ENCODE data around the gene DUSP7. TPM values are rescaled to one million over a fixed set of nuclear protein-coding genes. Genes with fewer than 3 reads are reported as not detected.

Gene DUSP7
- total RNA-seq, 4 donors from 2014 or later: 54.6 to 96.3 (median 79.2) TPM

GRCh38 chr3:52087731-52088130 is 31.4 kb upstream of the DUSP7 start:
- no peak overlapping the region for H3K4me3 ChIP-seq (ENCODE audit: low read depth, poor library complexity, severe bottlenecking)
- DNase-seq (ENCODE audit: low spot score in 2 of 2): no peak
- WGBS, 2 donors: 96 to 99% methylated on average over 3 of the region's 3 CpGs
- TF ChIP-seq POLR2A (IDR thresholded peaks at IDR 0.05): no peak
- no peak for TF ChIP-seq CTCF (IDR thresholded peaks at IDR 0.05)
- intact Hi-C loops (cut with DNase I; ENCODE audit: low total_unique reads): no loop called here

- DNase-seq (ENCODE audit: low spot score in 2 of 2): no peak
- TF ChIP-seq CTCF (IDR thresholded peaks at IDR 0.05) (no peak), POLR2A (IDR thresholded peaks at IDR 0.05) (no peak)
- WGBS, 2 donors: 86 to 88% methylated on average over 8 of the region's 8 CpGs
- intact Hi-C loops (cut with DNase I; ENCODE audit: low total_unique reads): no loop called here
- H3K4me3 ChIP-seq (ENCODE audit: low read depth, poor library complexity, severe bottlenecking): no peak overlapping the region
These were observed 30.7 kb upstream of the DUSP7 start for GRCh38 chr3:52086976-52087663.

- no peak for DNase-seq (ENCODE audit: low spot score in 2 of 2)
- intact Hi-C loops (cut with DNase I; ENCODE audit: low total_unique reads): no loop called here
- TF ChIP-seq POLR2A (IDR thresholded peaks at IDR 0.05) (no peak), CTCF (IDR thresholded peaks at IDR 0.05) (no peak)
- no peak overlapping the region for H3K4me3 ChIP-seq (ENCODE audit: low read depth, poor library complexity, severe bottlenecking)
- 94 to 97% methylated on average over 6 of the region's 6 CpGs for whole genome bisulfite sequencing, 2 donors
These were observed 30.1 kb upstream of the DUSP7 start for GRCh38 chr3:52086461-52086860.

- intact Hi-C loops (cut with DNase I; ENCODE audit: low total_unique reads): no loop called here
- no peak overlapping the region for H3K4me3 ChIP-seq (ENCODE audit: low read depth, poor library complexity, severe bottlenecking)
- TF ChIP-seq POLR2A (IDR thresholded peaks at IDR 0.05) (no peak), CTCF (IDR thresholded peaks at IDR 0.05) (no peak)
- WGBS, 2 donors: 81 to 94% methylated on average over 10 of the region's 10 CpGs
- no peak for DNase-seq (ENCODE audit: low spot score in 2 of 2)
These were observed 29.4 kb upstream of the DUSP7 start for GRCh38 chr3:52085681-52086282.

- WGBS, 2 donors: 90 to 93% methylated on average over 12 to 13 of the region's 13 CpGs
- TF ChIP-seq POLR2A (IDR thresholded peaks at IDR 0.05): no peak
- TF ChIP-seq CTCF (IDR thresholded peaks at IDR 0.05): no peak
- DNase-seq (ENCODE audit: low spot score in 2 of 2): no peak
- no peak overlapping the region for H3K4me3 ChIP-seq (ENCODE audit: low read depth, poor library complexity, severe bottlenecking)
- intact Hi-C loops (cut with DNase I; ENCODE audit: low total_unique reads): no loop called here
These were observed 28.7 kb upstream of the DUSP7 start for GRCh38 chr3:52084954-52085680.

Data from lower leg skin (tissue), 4 donors.